ENCODE data around the gene INPPL1.
"Not testable (repeated sequence)": the region's sequence is repeated elsewhere in the genome, so short reads cannot be mapped to it uniquely, and the experiment has no call there.

INPPL1 gene

DNA sequence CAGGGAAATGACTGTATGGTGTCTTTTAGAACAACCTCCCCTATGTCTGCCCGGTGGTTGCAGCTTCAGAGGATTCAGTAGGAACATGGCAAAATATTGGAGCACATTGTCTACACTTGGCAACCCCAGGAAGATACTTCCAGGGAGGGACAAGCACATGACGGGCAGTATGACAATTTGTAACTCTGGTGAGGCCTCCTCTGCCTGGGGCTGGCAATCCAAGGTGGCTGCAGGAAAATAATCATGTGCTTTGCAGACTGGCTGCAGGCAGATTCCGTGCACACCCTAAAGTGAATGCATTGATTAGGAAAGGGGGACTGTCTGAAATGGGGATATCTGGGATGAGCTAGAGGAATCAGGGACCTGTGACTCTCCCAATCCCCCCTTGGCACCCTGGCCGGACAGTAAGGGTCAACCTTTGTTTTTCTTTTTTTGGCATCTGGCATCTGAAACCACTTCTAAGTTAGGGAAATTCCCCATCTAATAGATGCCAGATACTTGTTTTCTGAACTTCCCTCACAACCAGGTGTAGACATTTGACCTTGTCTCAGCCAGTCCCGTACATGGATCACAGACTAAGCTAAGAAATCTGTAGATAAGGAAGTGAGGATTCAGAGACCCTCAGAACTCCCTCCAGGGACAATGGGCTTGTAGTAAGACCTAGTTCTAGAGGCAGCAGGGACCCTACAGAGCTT lies 29.9 kb downstream of the INPPL1 start:
- H3K4me3 ChIP-seq (ENCODE audit: low read length): no peak overlapping the region
- no peaks in the 10 kb centered on the region for H3K4me1 ChIP-seq (ENCODE audit: control insufficient read depth, low read depth, low read length)
- H3K27ac ChIP-seq (ENCODE audit: low read length): no peak overlapping the region
- H3K36me3 ChIP-seq (ENCODE audit: control insufficient read depth, low read depth, low read length): no peaks in the 10 kb centered on the region
- no peak overlapping the region for H3K9ac ChIP-seq (ENCODE audit: low read length)
- H3K27me3 ChIP-seq (ENCODE audit: control insufficient read depth, insufficient read depth, low read length): no peaks in the 10 kb centered on the region
- no peaks in the 10 kb centered on the region for H3K9me3 ChIP-seq (ENCODE audit: control insufficient read depth, low read depth, low read length)

DNA sequence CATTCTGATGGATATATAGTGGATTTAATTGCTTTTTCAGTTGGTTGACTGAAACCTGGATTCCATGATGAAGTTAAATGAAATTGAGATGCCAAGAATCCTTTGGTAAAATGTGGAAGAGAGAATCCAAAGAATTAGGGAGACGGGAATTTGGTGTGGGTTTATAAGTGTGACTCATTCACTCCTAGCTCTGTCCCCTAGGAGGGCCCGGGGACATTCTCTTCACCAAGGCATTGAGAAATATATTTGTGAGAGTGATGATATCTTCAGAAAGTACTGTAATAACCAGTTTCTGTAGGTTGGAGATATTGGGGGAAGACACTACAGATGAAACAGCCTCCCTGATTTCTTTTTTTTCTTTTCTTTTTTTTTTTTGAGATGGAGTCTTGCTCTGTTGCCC lies 33.0 kb downstream of the INPPL1 start:
- Histone ChIP-seq H3K27me3 (ENCODE audit: control insufficient read depth, insufficient read depth, low read length) (no peaks in the 10 kb centered on the region), H3K27ac (ENCODE audit: low read length) (no peak overlapping the region), H3K9me3 (ENCODE audit: control insufficient read depth, low read depth, low read length) (no peaks in the 10 kb centered on the region), H3K9ac (ENCODE audit: low read length) (no peak overlapping the region), H3K4me1 (ENCODE audit: control insufficient read depth, low read depth, low read length) (no peaks in the 10 kb centered on the region), H3K36me3 (ENCODE audit: control insufficient read depth, low read depth, low read length) (no peaks in the 10 kb centered on the region), H3K4me3 (ENCODE audit: low read length) (no peak overlapping the region)

- Histone ChIP-seq H3K27ac (ENCODE audit: low read length) (no peak overlapping the region), H3K9me3 (ENCODE audit: control insufficient read depth, low read depth, low read length) (no peaks in the 10 kb centered on the region), H3K27me3 (ENCODE audit: control insufficient read depth, insufficient read depth, low read length) (no peaks in the 10 kb centered on the region), H3K4me1 (ENCODE audit: control insufficient read depth, low read depth, low read length) (no peaks in the 10 kb centered on the region), H3K9ac (ENCODE audit: low read length) (no peak overlapping the region), H3K36me3 (ENCODE audit: control insufficient read depth, low read depth, low read length) (no peaks in the 10 kb centered on the region), H3K4me3 (ENCODE audit: low read length) (no peak overlapping the region)
These were observed 34.9 kb downstream of the INPPL1 start for GRCh38 chr11:72259490-72259889.

- Histone ChIP-seq H3K9ac (ENCODE audit: low read length) (no peak overlapping the region), H3K4me1 (ENCODE audit: control insufficient read depth, low read depth, low read length) (no peaks in the 10 kb centered on the region), H3K36me3 (ENCODE audit: control insufficient read depth, low read depth, low read length) (no peaks in the 10 kb centered on the region), H3K4me3 (ENCODE audit: low read length) (no peak overlapping the region), H3K9me3 (ENCODE audit: control insufficient read depth, low read depth, low read length) (no peaks in the 10 kb centered on the region), H3K27ac (ENCODE audit: low read length) (no peak overlapping the region), H3K27me3 (ENCODE audit: control insufficient read depth, insufficient read depth, low read length) (no peaks in the 10 kb centered on the region)
These were observed 36.0 kb downstream of the INPPL1 start for GRCh38 chr11:72260574-72260973.

GRCh38 chr11:72263361-72263760 lies 38.8 kb downstream of the INPPL1 start:
- Histone ChIP-seq H3K27ac (ENCODE audit: low read length) (no peak overlapping the region), H3K4me1 (ENCODE audit: control insufficient read depth, low read depth, low read length) (no peaks in the 10 kb centered on the region), H3K36me3 (ENCODE audit: control insufficient read depth, low read depth, low read length) (no peaks in the 10 kb centered on the region), H3K9me3 (ENCODE audit: control insufficient read depth, low read depth, low read length) (no peaks in the 10 kb centered on the region), H3K27me3 (ENCODE audit: control insufficient read depth, insufficient read depth, low read length) (no peaks in the 10 kb centered on the region), H3K9ac (ENCODE audit: low read length) (no peak overlapping the region), H3K4me3 (ENCODE audit: low read length) (no peak overlapping the region)

DNA sequence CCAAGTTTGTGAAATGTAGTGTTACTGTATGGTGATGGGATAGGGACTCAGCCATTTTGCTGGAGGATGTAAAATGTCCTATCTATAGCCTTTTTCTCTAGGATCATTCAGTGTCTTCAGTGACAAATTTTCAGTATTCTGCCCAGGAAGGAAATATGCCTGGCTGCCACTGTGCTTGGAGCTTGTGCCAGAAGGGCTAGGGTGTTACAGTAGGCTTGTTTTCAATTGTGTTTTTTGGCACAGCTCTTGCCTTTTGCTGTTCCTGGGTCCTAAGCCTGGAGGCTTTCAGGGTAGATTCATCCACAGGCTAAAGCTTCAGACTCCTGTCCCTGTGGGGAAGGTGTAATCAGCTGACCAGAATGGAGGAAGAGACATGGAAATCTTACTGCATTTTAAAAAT lies 41.4 kb downstream of the INPPL1 start:
- H3K27ac ChIP-seq (ENCODE audit: low read length): no peak overlapping the region
- no peak overlapping the region for H3K9ac ChIP-seq (ENCODE audit: low read length)
- H3K4me1 ChIP-seq (ENCODE audit: control insufficient read depth, low read depth, low read length): no peaks in the 10 kb centered on the region
- H3K27me3 ChIP-seq (ENCODE audit: control insufficient read depth, insufficient read depth, low read length): no peaks in the 10 kb centered on the region
- H3K9me3 ChIP-seq (ENCODE audit: control insufficient read depth, low read depth, low read length): no peaks in the 10 kb centered on the region
- no peak overlapping the region for H3K4me3 ChIP-seq (ENCODE audit: low read length)
- H3K36me3 ChIP-seq (ENCODE audit: control insufficient read depth, low read depth, low read length): no peaks in the 10 kb centered on the region

GRCh38 chr11:72266960-72267359 lies 42.4 kb downstream of the INPPL1 start:
- H3K9ac ChIP-seq (ENCODE audit: low read length); H3K9me3 ChIP-seq (ENCODE audit: control insufficient read depth, low read depth, low read length); H3K27me3 ChIP-seq (ENCODE audit: control insufficient read depth, insufficient read depth, low read length); H3K27ac ChIP-seq (ENCODE audit: low read length); H3K36me3 ChIP-seq (ENCODE audit: control insufficient read depth, low read depth, low read length); H3K4me3 ChIP-seq (ENCODE audit: low read length); H3K4me1 ChIP-seq (ENCODE audit: control insufficient read depth, low read depth, low read length): not testable (repeated sequence)

DNA sequence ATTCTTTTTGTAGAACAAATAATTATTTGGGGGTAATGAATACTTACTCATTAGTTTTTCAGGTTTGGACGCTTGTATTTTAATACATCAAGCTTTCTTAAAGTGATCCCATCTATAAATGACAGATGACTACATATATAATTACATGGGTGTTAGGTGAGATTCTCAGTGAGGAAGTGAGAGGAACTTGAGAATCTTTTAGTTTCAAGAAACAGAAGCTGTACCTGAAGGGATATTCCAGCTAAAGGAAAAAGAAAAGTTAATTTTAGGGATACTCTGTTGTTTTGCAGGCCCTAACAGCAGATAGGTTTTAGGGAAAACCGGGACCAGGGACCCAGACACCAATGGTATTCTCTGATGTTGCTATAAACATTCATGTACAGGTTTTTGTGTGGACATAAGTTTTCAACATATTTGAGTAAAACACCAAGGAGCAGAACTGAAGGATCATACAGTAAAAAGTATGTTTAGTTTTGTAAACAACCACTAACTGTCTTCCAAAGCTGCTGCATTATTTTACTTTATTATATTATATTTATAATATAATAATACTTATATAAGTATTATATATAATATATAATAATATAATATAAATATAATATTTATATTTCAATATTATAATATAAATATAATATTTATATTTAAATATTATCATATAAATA lies 43.5 kb downstream of the INPPL1 start:
- Histone ChIP-seq H3K36me3 (ENCODE audit: control insufficient read depth, low read depth, low read length) (no peaks in the 10 kb centered on the region), H3K9me3 (ENCODE audit: control insufficient read depth, low read depth, low read length) (no peaks in the 10 kb centered on the region), H3K9ac (ENCODE audit: low read length) (no peak overlapping the region), H3K4me3 (ENCODE audit: low read length) (no peak overlapping the region), H3K27ac (ENCODE audit: low read length) (no peak overlapping the region), H3K4me1 (ENCODE audit: control insufficient read depth, low read depth, low read length) (no peaks in the 10 kb centered on the region), H3K27me3 (ENCODE audit: control insufficient read depth, insufficient read depth, low read length) (no peaks in the 10 kb centered on the region)

- no peaks in the 10 kb centered on the region for H3K4me1 ChIP-seq (ENCODE audit: control insufficient read depth, low read depth, low read length)
- no peak overlapping the region for H3K9ac ChIP-seq (ENCODE audit: low read length)
- H3K4me3 ChIP-seq (ENCODE audit: low read length): no peak overlapping the region
- no peak overlapping the region for H3K27ac ChIP-seq (ENCODE audit: low read length)
- H3K27me3 ChIP-seq (ENCODE audit: control insufficient read depth, insufficient read depth, low read length): no peaks in the 10 kb centered on the region
- no peaks in the 10 kb centered on the region for H3K9me3 ChIP-seq (ENCODE audit: control insufficient read depth, low read depth, low read length)
- no peaks in the 10 kb centered on the region for H3K36me3 ChIP-seq (ENCODE audit: control insufficient read depth, low read depth, low read length)
These were observed 47.4 kb downstream of the INPPL1 start for GRCh38 chr11:72271980-72272379.

DNA sequence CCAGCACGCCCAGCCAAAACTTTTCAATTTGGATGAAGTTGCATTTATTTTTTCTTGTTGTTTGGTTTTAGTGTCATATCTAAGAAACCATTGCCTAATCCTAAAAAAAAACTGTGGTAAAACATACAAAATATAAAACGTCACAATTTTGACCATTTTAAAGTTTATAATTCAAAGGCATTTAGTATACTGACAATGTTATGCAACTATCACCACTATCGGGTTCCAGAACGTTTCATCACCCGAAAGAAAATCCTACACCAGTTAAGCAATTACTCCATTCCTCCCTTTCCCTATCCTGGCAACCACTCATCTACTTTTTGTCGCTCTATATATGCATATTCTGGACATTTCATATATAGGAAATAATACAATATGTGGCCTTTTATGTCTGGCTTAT lies 49.9 kb downstream of the INPPL1 start:
- Histone ChIP-seq H3K27me3 (ENCODE audit: control insufficient read depth, insufficient read depth, low read length) (no peaks in the 10 kb centered on the region), H3K4me1 (ENCODE audit: control insufficient read depth, low read depth, low read length) (no peaks in the 10 kb centered on the region), H3K4me3 (ENCODE audit: low read length) (no peak overlapping the region), H3K36me3 (ENCODE audit: control insufficient read depth, low read depth, low read length) (no peaks in the 10 kb centered on the region), H3K9ac (ENCODE audit: low read length) (no peak overlapping the region), H3K9me3 (ENCODE audit: control insufficient read depth, low read depth, low read length) (no peaks in the 10 kb centered on the region), H3K27ac (ENCODE audit: low read length) (no peak overlapping the region)

DNA sequence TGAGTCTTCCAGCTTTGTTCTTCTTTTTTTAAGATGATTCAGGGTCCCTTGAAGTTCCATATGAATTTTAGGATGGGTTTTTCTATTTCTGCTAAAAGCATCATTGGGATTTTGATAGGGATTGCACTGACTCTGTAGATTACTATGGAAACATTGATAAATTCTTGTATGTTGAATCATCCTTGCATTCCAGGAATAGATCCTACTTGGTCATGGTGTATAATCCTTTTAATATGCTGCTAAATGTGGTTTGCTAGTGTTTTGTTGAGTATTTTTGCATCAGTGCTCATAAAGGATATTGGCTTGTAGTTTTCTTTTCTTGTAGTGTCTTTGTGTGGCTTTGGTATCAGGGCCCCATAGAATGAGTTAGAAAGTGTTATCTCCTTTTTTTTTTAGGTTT lies 54.3 kb downstream of the INPPL1 start:
- H3K4me1 ChIP-seq (ENCODE audit: control insufficient read depth, low read depth, low read length): no peaks in the 10 kb centered on the region
- H3K27me3 ChIP-seq (ENCODE audit: control insufficient read depth, insufficient read depth, low read length): no peaks in the 10 kb centered on the region
- H3K36me3 ChIP-seq (ENCODE audit: control insufficient read depth, low read depth, low read length): no peaks in the 10 kb centered on the region
- no peaks in the 10 kb centered on the region for H3K9me3 ChIP-seq (ENCODE audit: control insufficient read depth, low read depth, low read length)
- H3K27ac ChIP-seq (ENCODE audit: low read length): no peak overlapping the region
- H3K9ac ChIP-seq (ENCODE audit: low read length): no peak overlapping the region
- H3K4me3 ChIP-seq (ENCODE audit: low read length): no peak overlapping the region

DNA sequence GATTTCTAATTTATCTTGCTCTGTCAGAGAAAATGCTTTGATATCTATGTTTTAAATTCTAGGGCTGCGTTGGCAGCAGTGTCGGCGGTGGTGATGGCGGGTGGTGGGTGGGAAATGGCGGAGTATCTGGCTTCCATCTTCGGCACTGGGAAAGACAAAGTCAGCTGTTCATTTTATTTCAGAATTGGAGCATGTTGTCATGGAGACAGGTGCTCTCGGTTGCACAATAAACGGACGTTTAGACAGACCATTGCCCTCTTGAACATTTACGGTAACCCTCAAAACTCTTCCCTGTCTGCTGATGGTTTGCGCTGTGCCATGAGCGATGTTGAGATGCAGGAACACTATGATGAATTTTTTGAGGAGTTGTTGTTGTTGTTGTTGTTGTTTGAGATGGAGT lies 55.5 kb downstream of the INPPL1 start:
- H3K27me3 ChIP-seq (ENCODE audit: control insufficient read depth, insufficient read depth, low read length): no peaks in the 10 kb centered on the region
- H3K36me3 ChIP-seq (ENCODE audit: control insufficient read depth, low read depth, low read length): no peaks in the 10 kb centered on the region
- H3K4me1 ChIP-seq (ENCODE audit: control insufficient read depth, low read depth, low read length): no peaks in the 10 kb centered on the region
- H3K9me3 ChIP-seq (ENCODE audit: control insufficient read depth, low read depth, low read length): no peaks in the 10 kb centered on the region
- no peak overlapping the region for H3K9ac ChIP-seq (ENCODE audit: low read length)
- no peak overlapping the region for H3K27ac ChIP-seq (ENCODE audit: low read length)
- no peak overlapping the region for H3K4me3 ChIP-seq (ENCODE audit: low read length)
